PC-3 (cell line): Measurements from ENCODE around the gene FAM120B. TPM values are rescaled to one million over a fixed set of nuclear protein-coding genes. Genes with fewer than 3 reads are reported as not detected.
A peak's percentile ranks its signal among the peaks of the same experiment; 100 is the strongest.

Experiments
- ATAC-seq: fragments of 200-7000 bp; cut with Tn5 transposase; 2 replicates; pipeline ENCODE4 v1.9.1; 2020; ENCODE audit warnings: mild to moderate bottlenecking, moderate library complexity
- BruUV-seq: library from RNA; stranded (reverse); fragments of 400-500 nt; replicated peaks from 2 replicates; lab custom pipeline; 2021; lab: Mats Ljungman, UMichigan
- CTCF ChIA-PET: fragments of 300-600 bp; sonication (Branson Sonifier 250); formaldehyde crosslinking; loops from one replicate; lab custom pipeline; 2022; ENCODE audit warnings: antibody characterized with exemption; lab: Charles Lee
- POLR2A ChIA-PET: fragments of 300-600 bp; sonication (Branson Sonifier 250); formaldehyde crosslinking; loops from one replicate; lab custom pipeline; 2022; ENCODE audit warnings: antibody characterized with exemption; ENCODE audit not compliant: unreplicated experiment; lab: Charles Lee
- DNase-seq: peaks from one replicate; pipeline ENCODE4 v3.0.0-alpha.2; 2015
- H2AFZ ChIP-seq: fragments of 300-600 bp; sonication (generic); 2 replicates; pipeline ENCODE4 v1.6.0; 2016; ENCODE audit warnings: antibody characterized with exemption, low read length
- H3F3A ChIP-seq: fragments of 300-600 bp; sonication (generic); one replicate; pipeline ENCODE4 v1.6.0; 2017; ENCODE audit warnings: antibody characterized with exemption, low read length, control low read depth, mild to moderate bottlenecking; ENCODE audit not compliant: unreplicated experiment
- H3K27ac ChIP-seq: fragments of 300-600 bp; sonication (generic); 2 replicates; pipeline ENCODE4 v1.5.1; 2016; ENCODE audit warnings: mild to moderate bottlenecking, low read length
- H3K27me3 ChIP-seq: fragments of 300-600 bp; sonication (generic); 2 replicates; pipeline ENCODE4 v1.6.1; 2016; ENCODE audit warnings: low read length, mixed read lengths
- H3K36me3 ChIP-seq: fragments of 300-600 bp; sonication (generic); 2 replicates; pipeline ENCODE4 v1.6.1; 2016; ENCODE audit warnings: low read depth, mixed run types, low read length, mixed read lengths
- H3K4me1 ChIP-seq: fragments of 300-600 bp; sonication (generic); 2 replicates; pipeline ENCODE4 v1.5.1; 2016; ENCODE audit warnings: low read length; ENCODE audit not compliant: insufficient read depth
- H3K4me2 ChIP-seq: fragments of 300-600 bp; sonication (generic); 2 replicates; pipeline ENCODE4 v1.6.0; 2016; ENCODE audit warnings: low read length
- H3K4me3 ChIP-seq: fragments of 300-600 bp; sonication (generic); 2 replicates; pipeline ENCODE4 v1.5.1; 2016; ENCODE audit warnings: mild to moderate bottlenecking, low read length, mixed read lengths
- H3K79me2 ChIP-seq: fragments of 300-600 bp; sonication (generic); 2 replicates; pipeline ENCODE4 v1.6.1; 2017; ENCODE audit warnings: low read length, mixed read lengths
- H3K9ac ChIP-seq: fragments of 300-600 bp; sonication (generic); 2 replicates; pipeline ENCODE4 v1.6.0; 2016; ENCODE audit warnings: mild to moderate bottlenecking, low read length
- H3K9me2 ChIP-seq: fragments of 300-600 bp; sonication (generic); replicated peaks from 2 replicates; pipeline ENCODE4 v1.6.1; 2016; ENCODE audit warnings: mixed run types, low read length, mixed read lengths
- H3K9me3 ChIP-seq: fragments of 300-600 bp; sonication (generic); 2 replicates; pipeline ENCODE4 v1.6.1; 2016; ENCODE audit warnings: low read length, mixed read lengths
- H4K20me1 ChIP-seq: fragments of 300-600 bp; sonication (generic); 2 replicates; pipeline ENCODE4 v1.6.1; 2016; ENCODE audit warnings: low read length, mixed read lengths
- EZH2 ChIP-seq: fragments of 300-600 bp; sonication (generic); IDR thresholded peaks from one replicate; pipeline ENCODE4 v1.6.1; 2017; ENCODE audit warnings: antibody characterized with exemption, mild to moderate bottlenecking, low read length; ENCODE audit not compliant: unreplicated experiment
- EZH2phosphoT487 ChIP-seq: fragments of 300-600 bp; sonication (generic); IDR thresholded peaks from 2 replicates; pipeline ENCODE4 v1.6.1; 2018; ENCODE audit warnings: mild to moderate bottlenecking, antibody characterized with exemption, low read length, borderline replicate concordance
- intact Hi-C: fragments of 100-400 bp; cut with micrococcal nuclease; formaldehyde crosslinking; loops from 2 replicates; pipeline ENCODE4 v1.9.0; 2023
- total RNA-seq: library from RNA; depleted of rRNA; stranded (reverse); fragments of >200 nt; gene quantifications from 2 replicates; pipeline ENCODE4 v1.2.3, GENCODE V29; 2014
- TF ChIP-seq, protein P1 (sequence below): fragments of 300-600 bp; sonication (generic); conservative IDR thresholded peaks from 2 replicates; pipeline ENCODE4 v1.5.1; 2017; ENCODE audit warnings: antibody characterized with exemption, low read depth, mild to moderate bottlenecking, low read length

Gene FAM120B
- total RNA-seq, 1 experiment from 2014 or later = 8.7 TPM

DNA sequence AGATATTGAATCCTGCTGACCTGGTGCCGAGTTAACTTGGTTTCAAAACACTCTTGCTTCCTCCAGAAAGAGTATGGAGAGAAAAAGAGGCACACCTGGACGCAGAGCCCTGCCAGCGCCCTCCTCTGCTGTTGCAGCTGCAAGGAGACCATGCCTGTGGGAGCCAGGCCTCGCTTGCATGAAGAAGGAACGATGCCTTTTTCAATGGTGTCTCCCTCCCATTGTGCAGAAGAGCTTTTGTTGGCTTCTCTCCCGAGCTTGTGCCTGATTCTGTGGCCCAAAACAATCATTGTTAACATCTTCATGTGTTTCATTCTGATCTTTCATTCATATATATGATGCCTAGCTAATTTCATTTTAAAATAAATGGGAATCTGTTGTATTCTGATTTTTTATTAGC lies 98.1 kb downstream of the FAM120B start:
- H3K4me3 ChIP-seq = no peak overlapping the region
- H3K36me3 ChIP-seq = no peaks in the 10 kb centered on the region
- TF ChIP-seq EZH2phosphoT487 (no peak), EZH2 (no peak)
- TF ChIP-seq, protein P1, sequence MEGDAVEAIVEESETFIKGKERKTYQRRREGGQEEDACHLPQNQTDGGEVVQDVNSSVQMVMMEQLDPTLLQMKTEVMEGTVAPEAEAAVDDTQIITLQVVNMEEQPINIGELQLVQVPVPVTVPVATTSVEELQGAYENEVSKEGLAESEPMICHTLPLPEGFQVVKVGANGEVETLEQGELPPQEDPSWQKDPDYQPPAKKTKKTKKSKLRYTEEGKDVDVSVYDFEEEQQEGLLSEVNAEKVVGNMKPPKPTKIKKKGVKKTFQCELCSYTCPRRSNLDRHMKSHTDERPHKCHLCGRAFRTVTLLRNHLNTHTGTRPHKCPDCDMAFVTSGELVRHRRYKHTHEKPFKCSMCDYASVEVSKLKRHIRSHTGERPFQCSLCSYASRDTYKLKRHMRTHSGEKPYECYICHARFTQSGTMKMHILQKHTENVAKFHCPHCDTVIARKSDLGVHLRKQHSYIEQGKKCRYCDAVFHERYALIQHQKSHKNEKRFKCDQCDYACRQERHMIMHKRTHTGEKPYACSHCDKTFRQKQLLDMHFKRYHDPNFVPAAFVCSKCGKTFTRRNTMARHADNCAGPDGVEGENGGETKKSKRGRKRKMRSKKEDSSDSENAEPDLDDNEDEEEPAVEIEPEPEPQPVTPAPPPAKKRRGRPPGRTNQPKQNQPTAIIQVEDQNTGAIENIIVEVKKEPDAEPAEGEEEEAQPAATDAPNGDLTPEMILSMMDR = no peak
- H3K79me2 ChIP-seq = no peaks in the 10 kb centered on the region
- POLR2A ChIA-PET = no interaction called here
- BruUV-seq = no TSS peak
- no peak overlapping the region for H3K9ac ChIP-seq
- H3K4me1 ChIP-seq = peaks cover 20% of the 10 kb centered on the region
- 0 out of 2 replicates have a peak overlapping the region, but pooled peaks have one; percentile 26 for H3K4me2 ChIP-seq
- no peaks in the 10 kb centered on the region for H3K27me3 ChIP-seq
- H4K20me1 ChIP-seq = no peaks in the 10 kb centered on the region
- CTCF ChIA-PET = no interaction called here
- no peak for DNase-seq
- H3K9me3 ChIP-seq = no peaks in the 10 kb centered on the region
- no peak for ATAC-seq
- no peak overlapping the region for H2AFZ ChIP-seq
- H3K9me2 ChIP-seq = no peaks in the 10 kb centered on the region
- H3K27ac ChIP-seq = 0 out of 2 replicates have a peak overlapping the region, but pooled peaks have one; percentile 21
- intact Hi-C loops = no loop called here
- H3F3A ChIP-seq = no peaks in the 10 kb centered on the region

DNA sequence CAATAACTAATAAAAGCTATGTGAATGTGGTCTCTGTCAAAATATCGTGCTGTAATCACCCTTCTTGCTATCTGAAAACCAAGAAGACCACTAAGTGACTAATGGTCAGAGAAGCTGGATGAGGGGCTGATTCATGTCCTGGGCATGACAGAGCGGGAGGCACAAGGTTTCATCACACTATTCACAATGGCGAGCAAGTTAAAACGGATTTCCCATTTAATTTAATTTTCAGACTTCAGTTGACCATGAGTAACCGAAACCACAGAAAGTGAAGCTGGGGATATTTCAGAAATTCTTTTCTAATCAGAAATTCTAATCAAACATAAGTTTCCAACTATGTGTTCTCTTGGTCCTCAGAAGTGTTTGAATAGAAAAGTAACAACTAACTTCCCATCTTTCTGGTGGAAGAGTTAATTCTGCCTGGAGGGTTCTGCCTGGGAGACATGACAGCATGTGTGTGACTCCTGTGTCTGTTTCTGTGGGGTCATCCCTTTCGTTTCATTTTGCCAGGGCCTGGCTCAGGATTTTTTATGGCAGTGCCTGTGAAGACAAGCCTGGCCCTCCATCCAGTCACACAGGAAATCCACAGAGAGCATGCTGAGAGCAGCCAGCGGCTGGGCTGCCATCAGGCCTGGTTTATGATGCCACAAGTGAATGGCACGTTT lies 98.9 kb downstream of the FAM120B start:
- no peak overlapping the region for H3K9ac ChIP-seq
- ChIA-PET POLR2A (no interaction called here), CTCF (no interaction called here)
- ATAC-seq (peak; percentile 29; the same call in 1 of the 2 replicates), DNase-seq (peak; percentile 67)
- H2AFZ ChIP-seq = peak overlapping the region; percentile 30; the same call in 1 of the 2 replicates
- H3K36me3 ChIP-seq = no peaks in the 10 kb centered on the region
- no TSS peak for BruUV-seq
- TF ChIP-seq EZH2 (no peak), EZH2phosphoT487 (no peak)
- TF ChIP-seq, protein P1 = no peak
- no peaks in the 10 kb centered on the region for H3K27me3 ChIP-seq
- no peak overlapping the region for H3K4me3 ChIP-seq
- peak overlapping the region; percentile 58 for H3K27ac ChIP-seq
- no peaks in the 10 kb centered on the region for H3K9me2 ChIP-seq
- intact Hi-C loops = no loop called here
- no peaks in the 10 kb centered on the region for H3K9me3 ChIP-seq
- peaks cover 20% of the 10 kb centered on the region for H3K4me1 ChIP-seq
- no peaks in the 10 kb centered on the region for H3F3A ChIP-seq
- H3K79me2 ChIP-seq = no peaks in the 10 kb centered on the region
- no peaks in the 10 kb centered on the region for H4K20me1 ChIP-seq
- 0 out of 2 replicates have a peak overlapping the region, but pooled peaks have one; percentile 26 for H3K4me2 ChIP-seq

DNA sequence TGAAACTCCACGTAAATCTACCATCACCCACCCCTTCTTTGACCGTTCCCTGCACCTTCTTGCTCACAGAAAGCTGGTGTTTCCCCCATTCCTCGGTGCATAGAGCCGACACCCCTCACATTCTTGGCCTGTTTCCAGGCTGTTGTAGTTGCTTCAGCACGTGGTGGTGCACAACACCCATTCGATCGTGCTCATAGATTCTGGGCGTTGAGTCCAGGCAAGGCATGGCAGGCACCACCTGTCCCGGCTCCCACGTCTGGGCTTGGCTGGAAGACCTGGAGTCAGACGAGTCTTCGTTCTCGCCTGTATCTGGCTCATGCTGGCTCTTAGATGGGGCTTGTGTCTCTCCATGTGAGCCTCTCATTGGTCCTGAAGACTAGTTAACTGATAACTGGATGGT lies 100.6 kb downstream of the FAM120B start:
- no peaks in the 10 kb centered on the region for H3K36me3 ChIP-seq
- H3K9ac ChIP-seq = no peak overlapping the region
- no peaks in the 10 kb centered on the region for H3F3A ChIP-seq
- ATAC-seq = no peak
- no TSS peak for BruUV-seq
- no peak overlapping the region for H3K4me3 ChIP-seq
- TF ChIP-seq, protein P1 = no peak
- TF ChIP-seq EZH2 (no peak), EZH2phosphoT487 (no peak)
- CTCF ChIA-PET = no interaction called here
- H3K27me3 ChIP-seq = no peaks in the 10 kb centered on the region
- intact Hi-C loops = no loop called here
- H3K4me2 ChIP-seq = no peak overlapping the region
- POLR2A ChIA-PET = no interaction called here
- DNase-seq = no peak
- H3K79me2 ChIP-seq = no peaks in the 10 kb centered on the region
- no peak overlapping the region for H3K27ac ChIP-seq
- H4K20me1 ChIP-seq = no peaks in the 10 kb centered on the region
- H3K9me2 ChIP-seq = no peaks in the 10 kb centered on the region
- peaks cover 20% of the 10 kb centered on the region for H3K4me1 ChIP-seq
- H3K9me3 ChIP-seq = no peaks in the 10 kb centered on the region
- no peak overlapping the region for H2AFZ ChIP-seq
